ENCODE data around the gene RO60.
"Not testable (repeated sequence)": the region's sequence is repeated elsewhere in the genome, so short reads cannot be mapped to it uniquely, and the experiment has no call there.

Gene RO60

GRCh38 chr1:193042766-193043691, 16.4 kb upstream of the RO60 start:
- no peaks in the 10 kb centered on the region for H3K9me3 Mint-ChIP-seq
- no peak overlapping the region for H3K4me3 Mint-ChIP-seq
- H3K27ac Mint-ChIP-seq: no peak overlapping the region
- H3K27me3 Mint-ChIP-seq: no peaks in the 10 kb centered on the region
- ATAC-seq: no peak
- peaks cover 40% of the 10 kb centered on the region for H3K36me3 Mint-ChIP-seq
- peaks cover 11% of the 10 kb centered on the region for H3K4me1 Mint-ChIP-seq

GRCh38 chr1:193048913-193049312, 10.5 kb upstream of the RO60 start:
- ATAC-seq, H3K9me3 Mint-ChIP-seq, H3K4me3 Mint-ChIP-seq, H3K27ac Mint-ChIP-seq, H3K27me3 Mint-ChIP-seq, H3K4me1 Mint-ChIP-seq: not testable (repeated sequence)
- H3K36me3 Mint-ChIP-seq: peaks cover 18% of the 10 kb centered on the region

GRCh38 chr1:193054169-193054675, 5.2 kb upstream of the RO60 start:
- ATAC-seq: no peak
- Mint-ChIP-seq H3K27ac (no peak overlapping the region), H3K4me1 (peaks cover 25% of the 10 kb centered on the region), H3K27me3 (no peaks in the 10 kb centered on the region), H3K36me3 (peaks cover 12% of the 10 kb centered on the region), H3K4me3 (no peak overlapping the region), H3K9me3 (no peaks in the 10 kb centered on the region)

DNA sequence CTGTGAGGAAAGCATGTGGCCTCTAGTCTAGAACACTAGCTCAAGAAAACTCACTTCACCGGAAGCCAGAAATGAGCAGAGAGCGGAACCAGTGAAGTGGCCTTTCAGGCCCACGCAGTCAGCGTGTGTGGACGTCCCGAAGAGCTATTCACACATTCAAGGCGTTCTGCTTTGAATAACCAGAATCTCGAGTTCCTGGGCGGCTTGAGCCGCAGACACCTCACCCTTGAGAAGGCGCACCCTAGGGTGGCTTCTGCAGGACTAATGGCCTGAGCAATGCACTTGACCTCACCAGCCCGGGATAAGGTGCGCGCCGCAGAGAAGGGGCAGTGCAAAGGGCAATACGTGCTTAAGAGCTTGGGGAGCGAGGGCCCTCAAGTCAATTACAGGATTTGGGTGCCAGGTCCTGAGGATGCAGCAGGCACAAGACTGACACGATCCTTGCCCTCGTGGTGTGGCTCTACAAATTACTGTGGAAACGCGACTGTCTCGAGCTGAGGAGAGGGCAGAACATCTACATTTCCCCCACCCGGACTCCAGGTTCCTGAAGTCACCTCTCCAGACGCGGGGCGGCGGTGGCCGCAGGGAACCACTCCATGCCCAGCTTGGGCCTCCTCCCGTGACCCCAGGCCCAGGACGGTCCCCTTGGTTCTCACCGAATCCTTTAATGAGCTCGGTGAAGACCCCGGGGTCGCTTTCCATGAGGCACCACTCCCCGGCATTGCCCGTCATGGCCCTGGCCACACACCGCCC, 707 bp upstream of the RO60 start:
- Mint-ChIP-seq H3K27ac (peak overlapping the region; percentile 88), H3K27me3 (no peaks in the 10 kb centered on the region), H3K9me3 (no peaks in the 10 kb centered on the region), H3K36me3 (peaks cover 16% of the 10 kb centered on the region), H3K4me1 (peaks cover 53% of the 10 kb centered on the region), H3K4me3 (peak overlapping the region; percentile 83)
- peak; percentile 73 for ATAC-seq

DNA sequence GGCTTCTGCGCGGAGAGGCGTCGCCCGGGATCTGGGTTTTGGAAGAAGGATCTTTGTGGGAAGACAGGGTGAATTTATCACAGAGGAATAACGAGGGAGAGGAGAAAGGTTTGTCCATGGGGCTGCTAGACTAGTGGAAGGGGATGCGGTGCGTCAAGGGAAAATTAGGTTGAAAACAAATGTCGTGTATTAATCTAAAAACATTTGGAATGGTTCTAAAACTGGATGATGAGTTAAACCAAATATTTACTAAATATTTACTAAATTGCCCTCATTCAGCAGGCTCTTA, 647 bp downstream of the RO60 start:
- no peak for ATAC-seq
- peak overlapping the region; percentile 88 for H3K27ac Mint-ChIP-seq
- H3K36me3 Mint-ChIP-seq: peaks cover 16% of the 10 kb centered on the region
- H3K9me3 Mint-ChIP-seq: no peaks in the 10 kb centered on the region
- peak overlapping the region; percentile 83 for H3K4me3 Mint-ChIP-seq
- peaks cover 57% of the 10 kb centered on the region for H3K4me1 Mint-ChIP-seq
- H3K27me3 Mint-ChIP-seq: no peaks in the 10 kb centered on the region

- Mint-ChIP-seq H3K4me3 (peak overlapping the region; percentile 83), H3K36me3 (peaks cover 16% of the 10 kb centered on the region), H3K27ac (peak overlapping the region; percentile 88), H3K9me3 (no peaks in the 10 kb centered on the region), H3K4me1 (peaks cover 61% of the 10 kb centered on the region), H3K27me3 (no peaks in the 10 kb centered on the region)
- no peak for ATAC-seq
Observed at GRCh38 chr1:193060406-193060805, 994 bp downstream of the RO60 start.

DNA sequence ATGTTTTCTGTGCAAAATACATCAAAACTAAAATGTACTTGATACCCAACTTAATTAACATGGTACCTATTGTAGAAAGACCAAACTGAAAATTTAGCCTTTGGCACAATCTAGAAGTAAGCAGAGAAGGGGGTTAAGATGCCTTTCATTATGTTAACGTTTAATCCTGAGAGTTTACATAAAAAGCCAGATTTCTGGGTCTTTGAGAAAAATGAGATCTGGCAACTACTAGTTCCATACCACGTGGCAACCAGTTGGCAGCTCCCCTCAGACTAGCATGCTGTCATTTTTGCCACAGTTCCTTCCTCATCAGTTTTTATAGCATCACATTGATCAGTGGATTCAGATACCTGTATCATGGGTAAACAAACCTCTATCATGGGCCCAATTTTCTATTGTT, 1.5 kb downstream of the RO60 start:
- no peak for ATAC-seq
- peaks cover 66% of the 10 kb centered on the region for H3K4me1 Mint-ChIP-seq

DNA sequence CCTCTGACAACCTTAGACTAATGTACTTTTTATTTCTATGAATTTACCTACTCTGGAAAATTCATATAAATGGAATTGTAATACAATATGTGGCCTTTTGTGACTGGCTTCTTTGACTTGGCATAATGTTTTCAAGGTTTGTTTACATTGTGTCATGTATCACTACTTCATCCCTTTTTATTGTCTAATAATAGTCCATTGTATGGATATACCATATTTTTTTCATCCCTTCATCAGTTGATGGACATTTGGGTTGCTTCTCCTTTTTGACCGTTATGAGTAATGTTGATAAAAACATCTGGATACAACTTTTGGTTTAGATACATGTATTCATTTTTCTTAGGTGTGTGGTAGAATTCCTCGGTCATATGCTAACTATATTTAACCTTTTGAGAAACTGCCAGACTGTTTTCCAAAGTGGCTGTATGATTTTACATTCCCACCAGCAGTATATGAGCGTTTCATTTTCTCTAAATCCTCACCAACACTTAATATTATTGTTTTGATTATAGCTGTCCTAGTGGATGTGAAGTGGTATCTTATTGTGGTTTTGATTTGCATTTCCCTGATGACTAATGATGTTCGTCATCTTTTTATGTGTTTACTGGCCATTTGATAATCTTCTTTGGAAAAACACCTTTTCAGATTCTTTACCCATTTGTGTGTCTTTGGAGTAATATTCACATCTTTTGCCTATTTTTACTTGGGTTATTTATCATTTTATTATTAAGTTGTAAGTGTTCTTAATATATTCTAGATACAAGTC, 3.5 kb downstream of the RO60 start:
- H3K27ac Mint-ChIP-seq: no peak overlapping the region
- H3K36me3 Mint-ChIP-seq: peaks cover 11% of the 10 kb centered on the region
- no peaks in the 10 kb centered on the region for H3K9me3 Mint-ChIP-seq
- H3K4me3 Mint-ChIP-seq: no peak overlapping the region
- ATAC-seq: no peak
- H3K4me1 Mint-ChIP-seq: peaks cover 67% of the 10 kb centered on the region
- H3K27me3 Mint-ChIP-seq: no peaks in the 10 kb centered on the region

More for the DNA sequence above, 1.5 kb downstream of the RO60 start:
- Mint-ChIP-seq H3K27ac (no peak overlapping the region), H3K9me3 (no peaks in the 10 kb centered on the region), H3K27me3 (no peaks in the 10 kb centered on the region), H3K4me3 (peak overlapping the region; percentile 83), H3K36me3 (peaks cover 16% of the 10 kb centered on the region)

GRCh38 chr1:193065954-193066353, 6.5 kb downstream of the RO60 start:
- ATAC-seq: no peak
- H3K4me3 Mint-ChIP-seq: no peak overlapping the region
- peak overlapping the region; percentile 75 for H3K27ac Mint-ChIP-seq
- H3K9me3 Mint-ChIP-seq: no peaks in the 10 kb centered on the region
- no peaks in the 10 kb centered on the region for H3K27me3 Mint-ChIP-seq
- peaks cover 11% of the 10 kb centered on the region for H3K36me3 Mint-ChIP-seq
- peaks cover 63% of the 10 kb centered on the region for H3K4me1 Mint-ChIP-seq

- H3K27me3 Mint-ChIP-seq: no peaks in the 10 kb centered on the region
- peaks cover 11% of the 10 kb centered on the region for H3K36me3 Mint-ChIP-seq
- no peak for ATAC-seq
- peaks cover 62% of the 10 kb centered on the region for H3K4me1 Mint-ChIP-seq
- peak overlapping the region; percentile 75 for H3K27ac Mint-ChIP-seq
- H3K4me3 Mint-ChIP-seq: peak overlapping the region; percentile 4
- no peaks in the 10 kb centered on the region for H3K9me3 Mint-ChIP-seq
Observed at GRCh38 chr1:193066606-193067005, 7.2 kb downstream of the RO60 start.

GRCh38 chr1:193068013-193068412, 8.6 kb downstream of the RO60 start:
- Mint-ChIP-seq H3K4me1 (peaks cover 56% of the 10 kb centered on the region), H3K27ac (peak overlapping the region; percentile 75), H3K4me3 (no peak overlapping the region), H3K36me3 (peaks cover 5% of the 10 kb centered on the region), H3K27me3 (no peaks in the 10 kb centered on the region), H3K9me3 (no peaks in the 10 kb centered on the region)
- no peak for ATAC-seq

DNA sequence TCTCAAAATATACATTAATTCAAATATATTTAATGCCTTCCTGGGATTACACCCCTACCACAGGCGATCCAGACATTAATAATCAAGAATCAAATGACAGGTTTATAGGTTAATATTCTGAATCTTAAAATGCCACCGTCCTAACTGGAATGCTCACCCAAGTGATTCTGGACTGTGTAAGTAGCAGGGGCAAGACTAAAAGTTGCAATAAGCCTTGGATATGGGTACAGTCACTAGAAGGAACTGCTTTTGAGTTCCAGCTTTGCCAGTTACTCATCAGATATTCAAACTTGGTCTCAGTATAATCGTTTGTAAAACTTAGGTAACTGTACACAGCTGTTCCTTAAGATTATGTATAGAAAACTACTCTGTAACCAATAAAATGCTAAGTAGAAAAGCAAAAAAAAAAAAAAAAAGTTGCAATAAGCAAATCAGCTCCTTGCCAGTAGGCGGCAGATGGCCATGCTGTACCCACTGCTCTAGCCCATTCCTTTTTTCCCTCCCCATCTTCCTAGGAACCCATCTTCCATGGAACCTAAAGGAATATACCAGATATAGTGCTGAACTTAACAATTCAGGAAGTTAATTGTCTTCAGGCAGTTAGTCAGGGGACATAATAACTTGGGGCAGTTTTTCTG, 10.5 kb downstream of the RO60 start:
- Mint-ChIP-seq H3K36me3 (no peaks in the 10 kb centered on the region), H3K27me3 (no peaks in the 10 kb centered on the region), H3K9me3 (no peaks in the 10 kb centered on the region), H3K4me1 (peaks cover 48% of the 10 kb centered on the region), H3K4me3 (no peak overlapping the region), H3K27ac (peak overlapping the region; percentile 24)
- no peak for ATAC-seq

DNA sequence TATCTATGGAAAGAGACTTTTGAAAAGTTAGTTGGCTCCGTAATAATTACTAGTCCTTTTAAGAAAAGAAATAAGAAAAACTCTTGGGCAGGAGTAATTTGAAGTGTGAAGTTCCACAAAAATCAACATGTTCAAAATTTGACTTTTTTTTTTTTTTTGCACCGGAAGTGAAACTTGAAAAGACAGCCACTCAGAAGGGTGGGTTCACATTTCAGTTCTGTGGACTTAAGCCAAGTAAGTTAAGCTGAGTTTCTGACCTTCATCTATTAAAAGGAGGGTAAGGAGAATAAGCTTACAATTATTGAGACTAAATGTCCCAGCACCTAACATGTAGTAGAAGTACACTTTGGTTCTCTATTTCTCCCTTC, 11.0 kb downstream of the RO60 start:
- Mint-ChIP-seq H3K4me1 (peaks cover 43% of the 10 kb centered on the region), H3K27ac (peak overlapping the region; percentile 24), H3K27me3 (no peaks in the 10 kb centered on the region), H3K4me3 (no peak overlapping the region), H3K9me3 (no peaks in the 10 kb centered on the region), H3K36me3 (no peaks in the 10 kb centered on the region)
- no peak for ATAC-seq

GRCh38 chr1:193070942-193071341, 11.5 kb downstream of the RO60 start:
- ATAC-seq: peak; percentile 60
- H3K4me3 Mint-ChIP-seq: no peak overlapping the region
- H3K27me3 Mint-ChIP-seq: no peaks in the 10 kb centered on the region
- H3K36me3 Mint-ChIP-seq: no peaks in the 10 kb centered on the region
- H3K9me3 Mint-ChIP-seq: no peaks in the 10 kb centered on the region
- H3K27ac Mint-ChIP-seq: no peak overlapping the region
- peaks cover 37% of the 10 kb centered on the region for H3K4me1 Mint-ChIP-seq

- Mint-ChIP-seq H3K36me3 (peaks cover 40% of the 10 kb centered on the region), H3K27ac (no peak overlapping the region)
- ATAC-seq: no peak
Observed at GRCh38 chr1:193077991-193078390, 18.6 kb downstream of the RO60 start.

More at GRCh38 chr1:193077991-193078390, 18.6 kb downstream of the RO60 start:
- no peaks in the 10 kb centered on the region for H3K27me3 Mint-ChIP-seq
- H3K4me3 Mint-ChIP-seq: no peak overlapping the region
- no peaks in the 10 kb centered on the region for H3K9me3 Mint-ChIP-seq
- H3K4me1 Mint-ChIP-seq: no peaks in the 10 kb centered on the region

Data from stimulated activated memory B cell treated with anti-CD40 and anti-IgM and Interleukin-4, amounts not matched to agents 10 μg/mL and 1 μg/mL and 100 μg/mL, for 72 hours (primary cell).